Kidney epithelial cell (primary cell): ENCODE measurements around the gene CTU2. TPM values are rescaled to one million over a fixed set of nuclear protein-coding genes. Genes with fewer than 3 reads are reported as not detected.

Experiments used
- DNase-seq: peaks from one replicate; pipeline ENCODE4 v3.0.0-alpha.2; 2010; ENCODE audit warnings: low read depth
- H3K27me3 ChIP-seq: 2 replicates; pipeline ENCODE4 v1.6.0; 2011; ENCODE audit warnings: low read length; ENCODE audit not compliant: control insufficient read depth, insufficient read depth
- H3K36me3 ChIP-seq: 2 replicates; pipeline ENCODE4 v1.5.1; 2011; ENCODE audit warnings: low read length; ENCODE audit not compliant: control insufficient read depth, insufficient read depth
- H3K4me3 ChIP-seq: 2 replicates; pipeline ENCODE4 v1.5.1; 2011; ENCODE audit warnings: low read depth, mild to moderate bottlenecking, control low read depth, low read length
- total RNA-seq: library from RNA; depleted of rRNA; stranded (reverse); fragments of >200 nt; gene quantifications from 2 replicates; pipeline ENCODE4 v1.2.3, GENCODE V29; 2015
- TF ChIP-seq, protein P1 (sequence below): IDR thresholded peaks from 2 replicates; pipeline ENCODE4 v1.5.1; 2011; ENCODE audit warnings: mild to moderate bottlenecking, moderate library complexity, low read length, control low read depth, inconsistent platforms; ENCODE audit not compliant: insufficient read depth, poor library complexity, severe bottlenecking

Gene CTU2
- total RNA-seq, 1 donor from 2014 or later = 12.8 TPM

DNA sequence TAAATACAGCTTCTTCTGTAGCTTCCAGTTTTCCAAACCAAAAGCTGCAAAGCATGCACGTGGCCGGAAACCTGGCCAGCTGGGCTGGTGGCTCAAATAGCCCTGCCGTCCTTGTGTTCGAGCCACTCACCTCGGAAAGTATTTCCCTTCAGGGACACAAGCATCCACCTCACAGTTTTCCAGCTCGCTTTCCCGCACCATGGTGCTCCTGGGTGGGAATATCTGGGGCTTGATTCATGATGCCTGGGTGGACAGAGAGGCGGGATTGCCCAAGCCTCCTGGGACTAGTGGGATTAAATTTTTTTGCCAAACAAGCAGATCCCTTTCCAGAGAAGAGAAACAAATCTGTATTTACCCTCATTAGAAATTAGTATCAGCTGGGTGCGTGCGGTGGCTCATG, 36.3 kb upstream of the CTU2 start:
- DNase-seq = no peak
- no peaks in the 10 kb centered on the region for H3K36me3 ChIP-seq
- TF ChIP-seq, protein P1, sequence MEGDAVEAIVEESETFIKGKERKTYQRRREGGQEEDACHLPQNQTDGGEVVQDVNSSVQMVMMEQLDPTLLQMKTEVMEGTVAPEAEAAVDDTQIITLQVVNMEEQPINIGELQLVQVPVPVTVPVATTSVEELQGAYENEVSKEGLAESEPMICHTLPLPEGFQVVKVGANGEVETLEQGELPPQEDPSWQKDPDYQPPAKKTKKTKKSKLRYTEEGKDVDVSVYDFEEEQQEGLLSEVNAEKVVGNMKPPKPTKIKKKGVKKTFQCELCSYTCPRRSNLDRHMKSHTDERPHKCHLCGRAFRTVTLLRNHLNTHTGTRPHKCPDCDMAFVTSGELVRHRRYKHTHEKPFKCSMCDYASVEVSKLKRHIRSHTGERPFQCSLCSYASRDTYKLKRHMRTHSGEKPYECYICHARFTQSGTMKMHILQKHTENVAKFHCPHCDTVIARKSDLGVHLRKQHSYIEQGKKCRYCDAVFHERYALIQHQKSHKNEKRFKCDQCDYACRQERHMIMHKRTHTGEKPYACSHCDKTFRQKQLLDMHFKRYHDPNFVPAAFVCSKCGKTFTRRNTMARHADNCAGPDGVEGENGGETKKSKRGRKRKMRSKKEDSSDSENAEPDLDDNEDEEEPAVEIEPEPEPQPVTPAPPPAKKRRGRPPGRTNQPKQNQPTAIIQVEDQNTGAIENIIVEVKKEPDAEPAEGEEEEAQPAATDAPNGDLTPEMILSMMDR = no peak
- no peaks in the 10 kb centered on the region for H3K27me3 ChIP-seq
- H3K4me3 ChIP-seq = no peak overlapping the region

DNA sequence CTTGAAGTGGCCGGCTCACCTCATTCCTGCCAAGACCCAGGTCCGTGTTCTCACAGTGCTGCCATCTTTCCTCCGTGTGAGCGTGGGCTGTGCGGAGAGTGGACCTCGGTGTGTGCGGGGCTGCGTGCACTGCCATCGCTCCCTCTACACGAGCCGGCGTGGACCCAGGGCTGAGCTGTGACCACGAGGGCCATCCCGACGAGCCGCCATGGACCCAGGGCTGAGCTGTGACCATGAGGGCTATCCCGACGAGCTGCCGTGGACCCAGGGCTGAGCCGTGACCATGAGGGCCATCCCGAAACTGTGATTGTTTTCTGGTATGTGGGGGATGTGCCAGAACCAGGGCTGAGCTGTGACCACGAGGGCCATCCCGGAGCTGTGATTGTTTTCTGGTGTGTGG, 34.5 kb upstream of the CTU2 start:
- Histone ChIP-seq H3K27me3 (no peaks in the 10 kb centered on the region), H3K36me3 (no peaks in the 10 kb centered on the region), H3K4me3 (no peak overlapping the region)
- TF ChIP-seq, protein P1 = no peak
- no peak for DNase-seq

GRCh38 chr16:88672776-88673175, 33.5 kb upstream of the CTU2 start:
- H3K27me3 ChIP-seq = peaks cover under 1% of the 10 kb centered on the region
- DNase-seq = no peak
- TF ChIP-seq, protein P1 = peak; percentile 44
- no peak overlapping the region for H3K4me3 ChIP-seq
- no peaks in the 10 kb centered on the region for H3K36me3 ChIP-seq

- TF ChIP-seq, protein P1 = no peak
- no peaks in the 10 kb centered on the region for H3K36me3 ChIP-seq
- no peak overlapping the region for H3K4me3 ChIP-seq
- DNase-seq = no peak
- H3K27me3 ChIP-seq = peaks cover 7% of the 10 kb centered on the region
These were observed 32.5 kb upstream of the CTU2 start for GRCh38 chr16:88673716-88674379.

DNA sequence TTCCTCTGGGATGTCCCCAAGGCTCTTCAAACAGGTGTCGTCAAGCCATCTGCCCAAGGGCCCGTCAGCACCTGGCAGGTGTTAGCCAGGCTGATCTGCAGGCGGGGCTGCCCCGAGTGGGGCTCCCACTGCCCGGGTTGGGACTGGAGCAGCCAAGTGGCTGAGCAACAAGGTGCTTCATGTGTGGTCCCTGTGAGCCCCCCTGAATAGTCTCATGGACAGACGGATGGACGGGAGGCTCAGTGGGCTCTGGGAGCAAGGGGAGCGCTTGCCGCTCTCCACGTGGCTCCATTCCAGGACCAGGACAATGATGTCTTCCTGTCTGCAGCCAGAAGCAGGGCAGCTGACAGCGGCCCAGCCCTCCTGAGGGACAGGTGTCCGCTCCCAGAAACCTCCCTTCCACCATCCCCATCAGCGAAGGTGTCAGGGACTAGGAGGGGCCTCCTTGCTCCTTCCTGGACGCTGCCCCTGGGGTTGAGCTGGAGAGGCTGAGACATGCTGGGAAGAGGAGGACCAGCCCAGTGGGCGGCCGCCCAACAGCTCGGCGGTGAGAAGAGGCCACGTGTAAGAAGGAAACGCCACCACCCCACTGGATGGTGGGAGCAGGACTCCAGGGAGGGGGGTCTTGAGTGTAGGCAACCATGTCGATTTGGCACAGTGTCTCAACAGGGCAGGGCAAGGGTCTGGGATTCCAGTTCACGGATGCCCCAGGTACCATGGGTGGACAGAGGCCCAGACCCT, 29.6 kb upstream of the CTU2 start:
- Histone ChIP-seq H3K36me3 (no peaks in the 10 kb centered on the region), H3K27me3 (peaks cover 13% of the 10 kb centered on the region), H3K4me3 (no peak overlapping the region)
- TF ChIP-seq, protein P1 = no peak
- DNase-seq = no peak
